Lung (tissue), 12 donors: Measurements from ENCODE around the gene WHRN. TPM values are rescaled to one million over a fixed set of nuclear protein-coding genes. Genes with fewer than 3 reads are reported as not detected.

ENCODE experiments used
- ATAC-seq: fragments of 200-7000 bp; cut with Tn5 transposase; one replicate; pipeline ENCODE4 v1.9.1; 2020; ENCODE audit warnings: moderate number of reproducible peaks; ENCODE audit not compliant: insufficient read depth, low FRiP score
- DNase-seq, 3 donors: peaks; one replicate each; pipeline ENCODE4 v3.0.0-alpha.2; 2013 to 2017
- H3K27ac ChIP-seq, 2 donors: one replicate each; pipeline ENCODE4 v1.5.1; 2013; ENCODE audit warnings: mild to moderate bottlenecking in 2 of 2, moderate library complexity in 2 of 2, control low read depth in 1 of 2, inconsistent platforms in 1 of 2, low read depth in 1 of 2, low read length in 1 of 2
- H3K27me3 ChIP-seq, 3 donors: one replicate each; pipeline ENCODE4 v1.5.1; 2013; ENCODE audit warnings: low read length in 2 of 3; ENCODE audit not compliant: control insufficient read depth in 3 of 3, insufficient read depth in 3 of 3
- H3K36me3 ChIP-seq, 4 donors: one replicate each; pipeline ENCODE4 v1.5.1; 2013; ENCODE audit warnings: low read length in 4 of 4, mild to moderate bottlenecking in 1 of 4, moderate library complexity in 1 of 4; ENCODE audit not compliant: control insufficient read depth in 4 of 4, insufficient read depth in 4 of 4
- H3K4me1 ChIP-seq, 5 donors: one replicate each; pipeline ENCODE4 v1.5.1; 2013; ENCODE audit warnings: low read length in 5 of 5, mild to moderate bottlenecking in 2 of 5, moderate library complexity in 1 of 5; ENCODE audit not compliant: control insufficient read depth in 5 of 5, insufficient read depth in 5 of 5
- H3K4me3 ChIP-seq: one replicate; pipeline ENCODE4 v1.5.1; 2013; ENCODE audit warnings: mild to moderate bottlenecking, control low read depth, moderate library complexity
- H3K9ac ChIP-seq, 2 donors: one replicate each; pipeline ENCODE4 v1.5.1; 2013; ENCODE audit warnings: low read length in 2 of 2, control low read depth in 1 of 2; ENCODE audit not compliant: insufficient read depth in 1 of 2
- H3K9me3 ChIP-seq, 4 donors: one replicate each; pipeline ENCODE4 v1.5.1; 2013; ENCODE audit warnings: low read length in 3 of 4, mild to moderate bottlenecking in 1 of 4, moderate library complexity in 1 of 4; ENCODE audit not compliant: control insufficient read depth in 4 of 4, insufficient read depth in 3 of 4
- WGBS, 2 donors: extraction: QIAGEN DNeasy Blood & Tissue Kit; methylation state at CpG; one replicate each; pipeline ENCODE4 v1.1.7; 2013; 5-methylcytosine and 5-hydroxymethylcytosine counted together
- polyA plus RNA-seq, 2 donors: library from polyadenylated mRNA; stranded (reverse); fragments of 200-250 nt; gene quantifications; one replicate each; pipeline ENCODE4 v1.2.1, GENCODE V29; 2013
- total RNA-seq, 2 donors: library from RNA; depleted of rRNA in 1 of 2; stranded (reverse); fragments of >200 nt in 1 of 2; gene quantifications; one replicate each; pipeline ENCODE4 v1.2.1, GENCODE V29; 2014 to 2021
- TF ChIP-seq, protein P1 (sequence below): IDR thresholded peaks from 2 replicates; pipeline ENCODE4 v1.5.1; 2012; ENCODE audit warnings: mild to moderate bottlenecking; ENCODE audit errors: control extremely low read depth, extremely low read depth
- donor health status: control.
- donor health status: control.
- donor health status: Bipolar disorder and iron deficiency.
- donor health status: healthy.
- donor health status: DM: yes; HTN: yes; CAD: no.

Gene WHRN
- total and polyA plus RNA-seq, 4 donors = 3.1 to 11.7 (median 5.6) TPM

- no peak for ATAC-seq
- Histone ChIP-seq H3K27me3 (no peaks in the 10 kb centered on the region), H3K27ac (no peak overlapping the region), H3K9ac (no peak overlapping the region), H3K4me3 (no peak overlapping the region), H3K36me3 (no peaks in the 10 kb centered on the region), H3K4me1 (peaks cover 0 to 2% (median 0%) of the 10 kb centered on the region in 5 donors), H3K9me3 (no peaks in the 10 kb centered on the region)
- WGBS, 2 donors = 66 to 72% methylated on average over 5 of the region's 5 CpGs
- DNase-seq = no peak
- TF ChIP-seq, protein P1, sequence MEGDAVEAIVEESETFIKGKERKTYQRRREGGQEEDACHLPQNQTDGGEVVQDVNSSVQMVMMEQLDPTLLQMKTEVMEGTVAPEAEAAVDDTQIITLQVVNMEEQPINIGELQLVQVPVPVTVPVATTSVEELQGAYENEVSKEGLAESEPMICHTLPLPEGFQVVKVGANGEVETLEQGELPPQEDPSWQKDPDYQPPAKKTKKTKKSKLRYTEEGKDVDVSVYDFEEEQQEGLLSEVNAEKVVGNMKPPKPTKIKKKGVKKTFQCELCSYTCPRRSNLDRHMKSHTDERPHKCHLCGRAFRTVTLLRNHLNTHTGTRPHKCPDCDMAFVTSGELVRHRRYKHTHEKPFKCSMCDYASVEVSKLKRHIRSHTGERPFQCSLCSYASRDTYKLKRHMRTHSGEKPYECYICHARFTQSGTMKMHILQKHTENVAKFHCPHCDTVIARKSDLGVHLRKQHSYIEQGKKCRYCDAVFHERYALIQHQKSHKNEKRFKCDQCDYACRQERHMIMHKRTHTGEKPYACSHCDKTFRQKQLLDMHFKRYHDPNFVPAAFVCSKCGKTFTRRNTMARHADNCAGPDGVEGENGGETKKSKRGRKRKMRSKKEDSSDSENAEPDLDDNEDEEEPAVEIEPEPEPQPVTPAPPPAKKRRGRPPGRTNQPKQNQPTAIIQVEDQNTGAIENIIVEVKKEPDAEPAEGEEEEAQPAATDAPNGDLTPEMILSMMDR = no peak
Measured at GRCh38 chr9:114462791-114463190, 42.5 kb downstream of the WHRN start.

GRCh38 chr9:114461468-114461867, 43.8 kb downstream of the WHRN start:
- TF ChIP-seq, protein P1 = no peak
- ATAC-seq (no peak), DNase-seq (no peak)
- Histone ChIP-seq H3K9ac (no peak overlapping the region), H3K27ac (no peak overlapping the region), H3K4me3 (no peak overlapping the region), H3K4me1 (no peaks in the 10 kb centered on the region), H3K27me3 (no peaks in the 10 kb centered on the region), H3K9me3 (no peaks in the 10 kb centered on the region), H3K36me3 (no peaks in the 10 kb centered on the region)
- 66 to 72% methylated on average over 4 of the region's 4 CpGs for WGBS, 2 donors

DNA sequence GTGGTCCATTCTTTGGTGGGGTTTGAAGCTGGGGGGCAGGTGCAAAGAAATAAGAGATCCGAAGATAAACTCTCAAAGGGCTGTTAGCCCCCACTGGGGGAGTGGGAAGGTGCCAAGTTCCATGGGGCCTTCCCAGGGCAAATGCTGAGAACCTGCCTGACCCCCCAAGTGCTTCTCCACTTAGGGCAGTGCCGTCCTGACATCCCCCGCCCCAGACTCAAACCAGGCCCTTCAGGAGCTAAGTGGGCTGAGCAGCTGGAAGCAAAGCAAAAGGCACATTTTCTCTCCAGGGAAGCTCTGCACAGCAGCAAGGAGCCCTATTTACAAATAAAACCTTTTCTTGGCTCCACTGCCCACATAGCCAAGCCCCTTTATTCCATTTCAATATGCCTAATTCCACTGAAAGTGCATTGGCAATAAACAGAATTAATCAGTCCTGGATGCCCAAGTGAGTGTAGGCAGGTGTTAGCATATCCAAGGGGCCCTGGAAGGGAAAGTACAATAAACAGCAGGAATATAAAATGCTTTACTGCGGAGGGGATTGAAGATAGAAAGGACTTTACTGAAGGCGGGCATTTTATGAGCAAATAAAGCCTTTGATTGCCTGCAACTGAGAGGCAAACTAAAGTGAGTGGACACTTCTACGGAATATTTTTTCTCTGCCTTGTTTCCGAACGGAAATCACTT, 44.6 kb downstream of the WHRN start:
- Histone ChIP-seq H3K4me1 (no peaks in the 10 kb centered on the region), H3K9ac (no peak overlapping the region), H3K27me3 (no peaks in the 10 kb centered on the region), H3K9me3 (no peaks in the 10 kb centered on the region), H3K4me3 (no peak overlapping the region), H3K36me3 (no peaks in the 10 kb centered on the region), H3K27ac (no peak overlapping the region)
- ATAC-seq (no peak), DNase-seq (no peak)
- 52 to 59% methylated on average over 8 of the region's 8 CpGs for WGBS, 2 donors
- TF ChIP-seq, protein P1 = no peak

- DNase-seq (no peak), ATAC-seq (no peak)
- WGBS, 2 donors = 68 to 74% methylated on average over 5 of the region's 5 CpGs
- Histone ChIP-seq H3K9ac (no peak overlapping the region), H3K36me3 (no peaks in the 10 kb centered on the region), H3K27ac (no peak overlapping the region), H3K4me3 (no peak overlapping the region), H3K9me3 (no peaks in the 10 kb centered on the region), H3K4me1 (no peaks in the 10 kb centered on the region), H3K27me3 (no peaks in the 10 kb centered on the region)
- TF ChIP-seq, protein P1 = no peak
Measured at GRCh38 chr9:114459464-114459863, 45.8 kb downstream of the WHRN start.
